HCT116 (cell line): Measurements from ENCODE around the gene SETDB1. TPM values are rescaled to one million over a fixed set of nuclear protein-coding genes. Genes with fewer than 3 reads are reported as not detected.

Source experiments
- ATAC-seq: fragments of 200-7000 bp; cut with Tn5 transposase; 2 replicates; pipeline ENCODE4 v1.9.1; 2020; ENCODE audit warnings: mild to moderate bottlenecking, moderate library complexity
- BruUV-seq: library from RNA; stranded (reverse); fragments of 400-500 nt; replicated peaks from 2 replicates; lab custom pipeline; 2021; lab: Mats Ljungman, UMichigan
- CTCF ChIA-PET: fragments of 300-600 bp; sonication (Branson Sonifier 250); formaldehyde crosslinking; loops from one replicate; lab custom pipeline; 2021; ENCODE audit warnings: antibody characterized with exemption; lab: Charles Lee
- POLR2A ChIA-PET: fragments of 300-600, 350-600 bp; sonication (Branson Sonifier 250); formaldehyde crosslinking; loops from one replicate; lab custom pipeline; 2021; ENCODE audit warnings: antibody characterized with exemption; lab: Charles Lee
- RAD21 ChIA-PET, 2 experiments: fragments of 300-600 bp; sonication (Branson Sonifier 250); formaldehyde crosslinking; loops; one replicate each; lab custom pipeline; 2023; ENCODE audit warnings: low total read pairs in 2 of 2; ENCODE audit not compliant: uncharacterized antibody in 2 of 2, unreplicated experiment in 2 of 2, low non-redundant PET in 1 of 2; lab: Charles Lee
- DNase-seq: peaks from one replicate; pipeline ENCODE4 v3.0.0-alpha.2; 2010; ENCODE audit warnings: low read depth, low spot score
- H2AFZ ChIP-seq: fragments of 200-600 bp; shearing (Covaris generic), sonication (generic); 2 replicates; pipeline ENCODE4 v1.6.1; 2017; ENCODE audit warnings: low read depth, mixed run types, mixed read lengths, antibody characterized with exemption, low read length; ENCODE audit not compliant: poor library complexity, severe bottlenecking
- H3K27ac ChIP-seq: 2 replicates; pipeline ENCODE4 v1.5.1; 2012; ENCODE audit warnings: low read depth, low read length
- H3K27me3 ChIP-seq: fragments of 200-600 bp; sonication (generic); 2 replicates; pipeline ENCODE4 v1.6.1; 2016; ENCODE audit warnings: mixed run types, low read length, mixed read lengths; ENCODE audit not compliant: insufficient read depth
- H3K36me3 ChIP-seq, 2 experiments: fragments of 200-500 bp in 1 of 2; fragments of 200-600 bp in 1 of 2; sonication (Bioruptor generic) in 1 of 2; sonication (generic) in 1 of 2; 2 replicates each; pipeline versions ENCODE4 v1.5.1 to v1.6.1; 2014 to 2016; ENCODE audit warnings: low read length in 2 of 2, inconsistent platforms in 1 of 2, mixed read lengths in 1 of 2, mixed run types in 1 of 2; ENCODE audit not compliant: insufficient read depth in 2 of 2, control insufficient read depth in 1 of 2
- H3K4me1 ChIP-seq, 2 experiments: fragments of 200-600 bp in 1 of 2; sonication (generic) in 1 of 2; 2 replicates each; pipeline versions ENCODE4 v1.5.1 to v1.6.1; 2012 to 2017; ENCODE audit warnings: low read length in 2 of 2, inconsistent platforms in 1 of 2, mild to moderate bottlenecking in 1 of 2, mixed read lengths in 1 of 2, mixed run types in 1 of 2, moderate library complexity in 1 of 2; ENCODE audit not compliant: insufficient read depth in 2 of 2, control insufficient read depth in 1 of 2
- H3K4me2 ChIP-seq: fragments of 200-600 bp; sonication (generic); 2 replicates; pipeline ENCODE4 v1.6.1; 2017; ENCODE audit warnings: mixed run types, low read length, mixed read lengths
- H3K4me3 ChIP-seq, 2 experiments: fragments of 200-600 bp in 1 of 2; sonication (generic) in 1 of 2; replicated peaks in 1 of 2; 2 replicates each; pipeline ENCODE4 v1.5.1; 2011 to 2016; ENCODE audit warnings: low read length in 2 of 2, control low read depth in 1 of 2, low read depth in 1 of 2, mild to moderate bottlenecking in 1 of 2, mixed read lengths in 1 of 2, mixed run types in 1 of 2
- H3K79me2 ChIP-seq: fragments of 200-600 bp; sonication (generic); 2 replicates; pipeline ENCODE4 v1.6.1; 2017; ENCODE audit warnings: mild to moderate bottlenecking, mixed run types, low read length, moderate library complexity, mixed read lengths; ENCODE audit not compliant: insufficient read depth
- H3K9ac ChIP-seq: fragments of 200-600 bp; sonication (generic); 2 replicates; pipeline ENCODE4 v1.6.1; 2016; ENCODE audit warnings: low read length, mixed read lengths
- H3K9me2 ChIP-seq: fragments of 200-600 bp; sonication (generic), shearing (Covaris generic); 2 replicates; pipeline ENCODE4 v1.6.1; 2017; ENCODE audit warnings: mixed run types, mild to moderate bottlenecking, moderate library complexity; ENCODE audit not compliant: insufficient read depth
- H3K9me3 ChIP-seq, 2 experiments: fragments of 200-500 bp in 1 of 2; fragments of 200-600 bp in 1 of 2; sonication (Bioruptor generic) in 1 of 2; sonication (generic) in 1 of 2; 2 replicates each; pipeline ENCODE4 v1.6.1; 2014 to 2017; ENCODE audit warnings: low read length in 2 of 2, mixed read lengths in 2 of 2, inconsistent platforms in 1 of 2, low read depth in 1 of 2, mild to moderate bottlenecking in 1 of 2, mixed run types in 1 of 2, moderate library complexity in 1 of 2; ENCODE audit not compliant: control insufficient read depth in 1 of 2, insufficient read depth in 1 of 2
- H4K20me1 ChIP-seq: fragments of 200-600 bp; sonication (generic), shearing (Covaris generic); 2 replicates; pipeline ENCODE4 v1.6.1; 2017; ENCODE audit warnings: mixed run types, mild to moderate bottlenecking, moderate library complexity; ENCODE audit not compliant: insufficient read depth
- REST ChIP-seq: IDR thresholded peaks from 2 replicates; pipeline ENCODE4 v1.6.1; 2012; ENCODE audit warnings: low read depth
- intact Hi-C: fragments of 100-400 bp; cut with micrococcal nuclease; formaldehyde crosslinking; loops from 2 replicates; pipeline ENCODE4 v1.10.0; 2022
- total RNA-seq: library from RNA; stranded (reverse); gene quantifications from one replicate; pipeline ENCODE4 v1.2.1, GENCODE V29; 2021; ENCODE audit not compliant: unreplicated experiment
- TF ChIP-seq, protein P1 (sequence below), 3 experiments: fragments of 200-600 bp in 1 of 3; sonication (generic) in 1 of 3; IDR thresholded peaks in 2 of 3; conservative IDR thresholded peaks in 1 of 3; 2 replicates each; pipeline ENCODE4 v1.5.1; 2012 to 2017; ENCODE audit warnings: low read depth in 2 of 3, low read length in 2 of 3, antibody characterized with exemption in 1 of 3, borderline replicate concordance in 1 of 3, control low read depth in 1 of 3, mild to moderate bottlenecking in 1 of 3, mixed read lengths in 1 of 3, mixed run types in 1 of 3, moderate library complexity in 1 of 3; ENCODE audit not compliant: insufficient read depth in 1 of 3

SETDB1 gene
- total RNA-seq, 1 experiment from 2014 or later, result 54.3 TPM

DNA sequence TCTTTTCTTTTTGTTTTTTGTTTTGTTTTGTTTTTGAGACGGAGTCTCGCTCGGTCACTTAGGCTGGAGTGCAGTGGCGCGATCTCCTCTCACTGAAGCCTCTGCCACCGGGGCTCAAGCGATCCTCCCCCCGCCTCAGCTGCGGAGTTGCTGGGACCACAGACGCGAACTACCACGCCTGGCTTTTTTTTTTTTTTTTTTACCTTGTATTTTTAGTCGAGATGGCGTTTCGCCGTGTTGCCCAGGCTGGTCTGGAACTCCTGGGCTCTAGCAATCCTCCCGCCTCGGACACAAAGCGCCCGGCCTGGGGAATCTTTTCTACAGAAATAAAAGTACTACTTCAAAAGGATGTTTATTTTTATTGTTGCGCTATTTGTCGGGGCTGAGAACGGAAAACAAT lies 1.1 kb upstream of the SETDB1 start:
- peaks cover 30% of the 10 kb centered on the region for H3K79me2 ChIP-seq
- H3K9ac ChIP-seq, result no peak overlapping the region
- H3K4me1 ChIP-seq, result peaks cover 6 to 30% of the 10 kb centered on the region in 2 experiments
- RAD21 ChIA-PET, result no interaction called here
- H3K4me3 ChIP-seq, result no peak overlapping the region
- no peaks in the 10 kb centered on the region for H3K9me2 ChIP-seq
- no TSS peak for BruUV-seq
- H4K20me1 ChIP-seq, result no peaks in the 10 kb centered on the region
- H2AFZ ChIP-seq, result no peak overlapping the region
- intact Hi-C loops, result loop anchor here (5.0 to 10.0 kb wide), 2 partner anchors 52 to 300 kb away; partner anchors contain the start of gene ENSA
- no peak for ATAC-seq
- H3K27ac ChIP-seq, result no peak overlapping the region
- CTCF ChIA-PET, result no interaction called here
- POLR2A ChIA-PET, result no interaction called here
- no peak for TF ChIP-seq REST
- TF ChIP-seq, protein P1, sequence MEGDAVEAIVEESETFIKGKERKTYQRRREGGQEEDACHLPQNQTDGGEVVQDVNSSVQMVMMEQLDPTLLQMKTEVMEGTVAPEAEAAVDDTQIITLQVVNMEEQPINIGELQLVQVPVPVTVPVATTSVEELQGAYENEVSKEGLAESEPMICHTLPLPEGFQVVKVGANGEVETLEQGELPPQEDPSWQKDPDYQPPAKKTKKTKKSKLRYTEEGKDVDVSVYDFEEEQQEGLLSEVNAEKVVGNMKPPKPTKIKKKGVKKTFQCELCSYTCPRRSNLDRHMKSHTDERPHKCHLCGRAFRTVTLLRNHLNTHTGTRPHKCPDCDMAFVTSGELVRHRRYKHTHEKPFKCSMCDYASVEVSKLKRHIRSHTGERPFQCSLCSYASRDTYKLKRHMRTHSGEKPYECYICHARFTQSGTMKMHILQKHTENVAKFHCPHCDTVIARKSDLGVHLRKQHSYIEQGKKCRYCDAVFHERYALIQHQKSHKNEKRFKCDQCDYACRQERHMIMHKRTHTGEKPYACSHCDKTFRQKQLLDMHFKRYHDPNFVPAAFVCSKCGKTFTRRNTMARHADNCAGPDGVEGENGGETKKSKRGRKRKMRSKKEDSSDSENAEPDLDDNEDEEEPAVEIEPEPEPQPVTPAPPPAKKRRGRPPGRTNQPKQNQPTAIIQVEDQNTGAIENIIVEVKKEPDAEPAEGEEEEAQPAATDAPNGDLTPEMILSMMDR (IDR thresholded peaks at IDR 0.05 in 2 of 3, conservative IDR thresholded peaks at IDR 0.05 in 1 of 3; ENCODE audit: borderline replicate concordance in 1 of 3, insufficient read depth in 1 of 3, low read depth in 2 of 3, low read length in 2 of 3), result no peak
- no peaks in the 10 kb centered on the region for H3K27me3 ChIP-seq
- H3K9me3 ChIP-seq, result peaks cover 0 to 4% of the 10 kb centered on the region in 2 experiments; a peak in 1 of 4 replicates
- no peak for DNase-seq
- peak overlapping the region; percentile 75; the same call in 1 of the 2 replicates for H3K4me2 ChIP-seq
- H3K36me3 ChIP-seq, result peaks cover 14 to 23% of the 10 kb centered on the region in 2 experiments
